GM18498 (cell line): Measurements from ENCODE around the gene SGSM2.

Source experiments
- ATAC-seq: cut with Tn5 transposase; IDR thresholded peaks from one replicate; pipeline ENCODE4 v1.9.1; 2021; ENCODE audit warnings: mild to moderate bottlenecking, moderate library complexity; ENCODE audit not compliant: unreplicated experiment

SGSM2 gene

DNA sequence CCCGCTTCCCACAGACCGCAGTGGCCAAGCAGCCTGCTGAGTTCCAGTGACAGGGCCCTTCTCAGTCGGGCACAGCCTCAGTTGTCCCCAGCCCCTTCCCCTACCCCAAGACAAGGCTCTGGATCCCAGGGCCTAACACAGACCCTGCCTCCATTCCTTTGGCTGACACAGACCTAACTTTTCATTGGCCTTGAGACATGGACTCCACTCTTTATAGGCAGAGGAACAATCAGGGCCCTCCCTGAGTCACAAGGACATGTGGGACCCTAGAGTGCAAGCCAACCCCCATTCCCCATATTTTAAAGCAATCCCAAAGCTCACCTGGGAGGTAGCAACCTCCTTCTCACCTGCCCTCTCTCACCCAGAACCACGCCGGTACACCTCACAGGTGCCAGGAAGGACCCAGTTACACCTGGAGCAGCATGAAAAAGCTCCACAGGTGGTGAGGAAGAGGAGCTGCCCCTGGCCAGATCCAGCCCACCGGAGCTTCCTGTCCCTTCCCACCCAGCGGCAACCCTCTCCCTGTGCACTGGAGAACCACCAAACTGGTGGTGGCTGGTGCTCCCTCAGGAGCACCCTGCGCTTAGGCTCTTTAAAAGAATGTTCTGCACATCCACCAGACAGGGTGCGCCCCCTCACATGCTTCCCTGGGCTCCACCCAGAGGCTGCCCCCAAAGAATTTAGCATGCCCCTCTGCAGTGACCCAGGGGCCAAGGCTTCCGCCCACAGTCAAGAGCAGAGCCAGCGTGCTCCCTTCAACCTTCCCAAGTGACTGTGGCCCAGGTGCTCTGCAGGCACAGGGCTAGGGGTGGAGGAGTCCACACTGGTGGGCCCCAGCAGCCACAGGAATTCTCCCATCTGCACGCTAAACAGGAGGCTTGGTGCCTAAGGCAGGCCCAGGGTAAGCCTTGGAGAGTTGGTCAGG is 60.2 kb downstream of the SGSM2 start:
- ATAC-seq: no peak

DNA sequence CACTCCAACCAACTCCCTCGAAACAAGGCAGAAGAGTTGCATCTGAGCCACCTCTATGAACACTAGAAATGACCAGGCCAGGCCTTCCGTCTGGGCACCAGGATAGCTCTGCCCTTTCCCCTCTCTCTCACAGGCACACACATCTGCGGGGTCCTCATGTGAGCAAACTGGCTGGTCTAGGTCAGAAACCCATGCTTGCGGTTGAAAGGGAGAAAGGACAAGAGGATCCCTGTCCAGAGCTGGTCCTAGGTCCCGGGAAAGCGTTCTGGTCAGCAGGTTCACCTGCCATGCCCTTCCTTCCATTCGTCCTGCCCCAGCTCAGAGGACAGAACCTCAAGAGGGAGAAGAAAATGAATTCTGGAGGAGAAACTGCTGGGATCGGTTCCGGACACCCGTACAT is 60.9 kb downstream of the SGSM2 start:
- no peak for ATAC-seq

DNA sequence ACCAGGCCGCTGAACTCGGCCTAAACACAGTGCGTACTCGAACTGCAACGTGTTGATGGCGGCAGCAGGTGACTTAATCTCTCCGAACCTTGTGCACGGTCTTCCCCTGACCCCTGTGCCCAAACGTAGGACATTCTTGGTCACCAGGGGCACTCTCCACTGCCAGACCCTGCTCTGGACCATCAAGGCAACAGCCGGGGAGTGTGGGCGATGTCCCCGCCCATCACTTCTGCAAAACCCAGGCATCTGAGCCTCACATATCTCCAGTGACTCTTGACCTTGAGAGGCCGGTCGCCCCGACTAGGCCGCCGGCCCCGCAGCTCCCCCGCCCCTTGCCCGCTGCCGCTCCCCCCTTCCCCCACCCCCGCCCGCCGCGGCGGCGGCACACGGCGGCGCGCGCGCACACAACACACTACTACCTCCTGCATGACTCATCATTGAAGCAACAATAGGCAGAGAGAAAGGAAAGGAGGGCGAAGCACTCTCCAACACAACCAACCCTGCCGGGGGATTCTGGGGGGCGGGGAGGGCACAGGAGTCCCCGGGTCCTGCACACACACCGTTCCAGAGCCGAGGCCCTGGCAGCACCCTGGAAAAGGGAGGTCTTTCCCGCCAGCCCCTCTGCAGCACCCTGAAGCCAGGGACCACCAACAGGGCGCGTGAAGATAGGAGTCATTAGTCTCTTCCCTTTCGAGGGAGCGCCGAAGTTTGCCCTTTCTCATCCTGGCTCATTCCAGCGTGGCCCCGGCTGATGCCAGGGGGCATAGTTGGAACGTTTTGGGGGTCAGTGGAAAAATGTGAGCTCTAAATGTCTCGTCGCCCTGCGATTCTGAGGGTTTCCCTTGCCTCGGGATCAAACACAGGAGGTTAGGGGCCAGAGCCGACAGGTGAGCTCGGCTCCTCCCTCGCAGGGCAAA is 61.6 kb downstream of the SGSM2 start:
- ATAC-seq: no peak

DNA sequence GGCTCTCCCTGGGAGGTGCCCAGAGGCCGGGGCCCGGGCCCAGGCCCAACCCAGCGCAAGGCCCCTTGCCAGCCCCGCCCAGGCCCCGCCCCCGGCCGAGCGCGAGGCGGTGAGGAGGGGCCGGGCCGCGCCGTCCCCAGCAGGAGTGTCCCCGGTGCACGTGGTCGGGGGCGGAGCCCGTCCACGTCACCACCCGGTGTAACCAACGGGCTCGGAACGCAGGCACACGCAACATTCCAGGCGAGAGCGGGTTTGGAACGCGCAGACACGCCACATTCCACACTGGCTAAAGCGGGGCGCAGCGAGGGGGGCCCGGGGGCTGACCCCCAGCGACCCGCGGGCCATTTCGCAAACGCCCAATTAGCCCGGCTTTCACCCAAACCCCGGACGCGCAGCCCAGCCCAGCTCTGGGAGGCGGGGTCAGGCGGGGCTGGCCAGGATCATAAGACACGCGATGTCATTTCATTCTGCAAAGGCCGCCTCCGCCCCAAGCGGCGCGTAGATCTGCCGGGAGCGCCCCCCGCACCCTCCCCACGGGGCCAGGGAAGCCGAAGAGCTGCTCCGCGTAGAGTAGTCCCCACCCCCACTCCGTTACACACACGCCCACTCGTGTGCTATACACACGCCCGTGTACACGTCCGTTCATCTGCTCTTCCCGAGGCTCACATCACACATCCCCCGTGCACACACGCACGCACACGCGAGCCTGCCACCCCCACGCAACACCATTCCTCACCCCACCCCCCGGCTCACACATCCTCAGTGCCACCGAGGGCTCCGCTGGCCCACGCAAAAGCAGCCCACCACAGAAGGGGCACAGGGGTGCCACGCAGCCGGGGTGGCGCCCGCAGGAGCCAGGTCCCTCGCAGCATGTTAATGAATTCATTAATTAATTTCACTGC is 62.5 kb downstream of the SGSM2 start:
- ATAC-seq: peak; percentile 53

DNA sequence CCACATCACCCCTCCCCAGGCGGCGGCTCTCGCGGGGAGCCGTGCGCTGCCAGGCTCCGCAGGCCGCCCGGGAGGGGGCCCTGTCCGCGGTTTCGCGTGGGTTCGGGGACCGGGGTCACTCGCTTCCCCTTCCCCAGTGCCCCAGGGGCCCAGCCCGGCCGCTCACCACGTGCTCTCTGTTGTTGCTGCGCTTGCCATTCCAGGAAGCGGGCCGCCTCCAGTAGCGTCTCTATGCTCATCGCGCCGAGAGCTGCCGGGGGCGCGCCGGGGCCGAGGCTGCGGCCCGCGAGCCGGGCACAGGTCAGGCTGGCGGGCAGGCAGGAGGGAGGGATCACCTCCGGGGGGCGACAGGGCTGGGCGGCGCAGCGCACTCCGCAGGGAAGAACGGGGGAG is 63.2 kb downstream of the SGSM2 start:
- no peak for ATAC-seq

DNA sequence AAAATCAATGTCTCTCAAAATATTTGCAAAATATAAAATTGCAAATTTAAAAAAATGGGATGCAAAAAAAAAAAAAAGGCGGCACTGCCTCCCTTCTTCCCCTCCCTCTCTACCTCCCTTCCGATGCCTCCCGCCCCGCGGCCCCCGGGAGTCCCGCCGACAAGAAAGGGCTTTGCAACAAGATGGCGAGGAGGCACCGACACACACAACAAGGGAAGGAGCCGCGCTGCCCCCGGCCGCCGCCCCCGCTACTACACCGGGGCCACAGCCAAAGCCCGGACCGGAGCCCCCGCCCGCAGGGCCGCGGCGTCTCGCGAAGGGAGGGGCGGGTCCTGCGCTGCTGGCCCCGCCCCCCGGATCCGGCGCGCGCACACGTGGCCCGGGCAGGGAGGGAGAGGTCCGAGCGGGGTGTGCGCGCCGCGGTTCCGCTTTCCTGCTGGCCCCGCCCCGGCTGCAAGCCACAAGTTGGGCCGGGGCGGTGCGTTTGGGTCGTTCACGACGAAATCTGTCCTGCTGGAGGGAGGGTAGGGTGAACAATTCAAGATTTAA is 63.6 kb downstream of the SGSM2 start, which contains the start of gene MNT:
Gene MNT (minus strand): TSS at position 184 of the 549 bp plus-strand sequence. CDS start 348 bp downstream, outside the sequence.
- ATAC-seq: peak; percentile 46

DNA sequence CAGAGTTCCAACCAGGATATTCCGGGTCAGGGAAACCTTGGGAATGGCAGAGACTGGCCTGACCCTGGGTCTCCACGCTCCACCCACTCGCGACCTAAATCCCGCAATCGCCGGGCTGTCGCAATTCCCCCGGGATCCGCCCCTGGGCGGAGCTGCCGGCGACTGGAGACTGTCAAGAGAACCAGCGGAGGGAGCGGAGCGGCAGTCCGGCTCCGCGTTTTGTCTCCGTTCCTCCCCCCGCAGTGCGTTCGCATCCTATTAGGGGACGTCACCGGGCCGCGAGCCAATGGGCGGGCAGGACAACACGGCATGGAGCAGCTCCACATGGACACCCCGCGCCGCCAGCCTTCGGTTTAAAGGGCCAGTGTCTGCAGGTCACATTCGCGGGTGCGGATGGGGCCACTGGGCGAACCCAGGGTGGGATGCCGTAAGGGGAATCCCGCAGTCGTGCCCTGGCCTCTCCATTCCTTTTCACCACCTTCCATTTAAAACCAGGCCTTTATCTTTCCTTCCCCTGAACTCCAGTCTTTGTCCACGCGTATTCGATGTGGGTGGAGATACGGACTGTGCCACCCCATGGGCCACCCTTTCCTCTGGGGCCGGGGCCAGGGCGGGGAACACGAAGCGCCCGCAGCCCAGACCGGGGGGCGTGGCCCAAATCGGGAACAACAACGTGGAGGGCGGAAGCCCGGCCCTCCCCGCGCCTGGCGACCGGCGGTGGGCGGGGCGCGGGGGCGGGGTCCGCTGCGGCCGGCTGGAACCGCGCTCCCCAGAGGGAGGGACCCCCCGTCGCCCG is 64.3 kb downstream of the SGSM2 start:
- peak; percentile 57 for ATAC-seq

DNA sequence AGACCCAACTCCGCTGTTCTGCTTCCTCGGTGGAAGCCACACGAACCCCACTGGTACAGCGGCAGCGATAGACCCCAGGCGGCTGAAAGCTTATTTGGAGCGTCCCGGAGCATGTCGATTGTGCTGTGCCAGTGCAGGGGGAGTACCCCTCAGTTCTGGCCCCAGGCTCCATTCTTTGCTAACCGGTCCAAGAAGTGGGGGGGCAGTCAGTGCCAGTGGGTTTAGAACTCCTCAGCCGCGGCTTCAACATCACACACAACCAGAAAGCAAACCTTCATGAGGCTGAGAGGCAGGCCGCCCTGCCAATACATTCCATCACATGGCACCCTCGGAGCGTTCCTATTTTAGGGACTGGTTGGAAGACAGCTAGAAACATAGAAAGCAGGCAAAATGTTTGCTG is 65.2 kb downstream of the SGSM2 start:
- no peak for ATAC-seq

DNA sequence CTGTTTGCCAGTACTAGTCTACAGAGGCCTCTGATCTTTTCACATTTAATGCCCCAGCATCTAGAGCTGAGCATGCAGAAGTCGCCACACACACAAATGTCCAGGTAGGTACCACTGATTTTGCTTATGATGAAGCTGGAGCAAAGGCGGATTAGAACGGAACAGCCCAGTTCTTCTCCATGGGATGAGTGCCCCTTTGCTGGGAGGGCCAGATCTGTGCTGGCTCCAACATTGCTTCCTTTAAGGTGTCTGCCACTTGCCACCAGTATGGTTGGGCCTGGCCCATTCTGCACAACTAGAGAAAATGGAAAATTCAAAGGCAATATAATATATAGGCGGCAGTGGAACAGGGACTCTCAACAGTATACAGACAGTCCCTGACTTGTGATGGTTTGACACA is 65.7 kb downstream of the SGSM2 start:
- ATAC-seq: no peak

DNA sequence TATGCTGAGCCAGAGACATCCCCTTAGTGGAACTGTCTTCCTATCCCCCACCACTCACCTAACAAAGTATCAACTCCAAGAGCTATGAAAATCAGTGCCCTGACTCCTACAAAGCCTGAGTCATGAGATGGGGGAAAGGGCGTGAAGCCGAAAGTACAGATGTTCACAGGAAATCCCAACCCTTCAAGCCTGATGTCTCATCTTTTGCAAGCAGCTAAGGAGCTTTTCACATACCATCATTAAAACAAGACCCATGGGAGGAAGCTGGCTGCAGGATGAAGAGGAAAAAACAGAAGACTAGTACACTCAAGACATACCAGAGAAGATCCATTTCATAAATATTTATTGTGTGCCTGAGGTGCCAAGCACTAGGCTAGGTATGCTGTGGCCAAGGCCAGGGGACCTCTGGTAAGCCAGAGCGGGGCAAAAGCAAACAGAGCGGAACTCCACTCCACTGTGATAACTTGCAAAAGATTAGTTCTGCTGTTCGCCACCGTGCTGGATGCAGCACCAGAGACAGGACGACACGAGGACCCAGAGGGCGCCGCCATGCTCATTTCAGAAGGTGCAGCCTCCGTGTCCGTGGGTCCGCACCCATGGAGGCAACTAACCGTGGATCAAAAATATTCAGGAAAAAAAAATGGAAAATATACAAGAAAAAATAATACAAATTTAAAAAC is 68.1 kb downstream of the SGSM2 start:
- ATAC-seq: no peak

DNA sequence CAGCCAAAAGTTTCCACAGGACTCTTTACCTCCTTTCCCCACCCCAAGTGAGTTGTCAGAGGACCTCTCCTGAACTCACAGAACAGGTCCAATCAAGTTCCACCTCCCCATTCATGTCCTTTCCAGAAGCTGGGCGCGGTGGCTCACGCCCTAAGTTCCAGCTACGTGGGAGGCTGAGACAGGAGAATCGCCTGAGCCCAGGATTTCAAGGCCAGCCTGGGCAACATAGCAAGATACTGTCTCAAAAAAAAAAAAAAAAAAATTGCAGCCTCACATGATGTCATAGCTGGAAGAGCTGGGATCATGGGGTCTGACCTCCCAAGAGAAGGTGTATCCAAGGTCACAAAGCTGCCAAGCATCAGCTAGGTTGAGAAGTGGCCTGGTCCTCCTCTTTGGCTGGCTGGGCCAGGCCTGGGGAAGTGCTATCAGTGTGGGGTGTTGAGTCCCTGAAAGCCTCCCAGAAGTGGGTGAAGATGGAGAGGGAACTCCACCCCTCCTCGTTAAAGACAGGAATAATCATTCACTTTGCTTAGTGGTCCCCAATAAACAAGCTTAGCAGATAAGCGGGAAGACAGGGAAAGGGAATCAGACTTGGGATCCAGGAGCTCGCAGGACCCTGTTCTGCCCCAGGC is 69.1 kb downstream of the SGSM2 start:
- no peak for ATAC-seq

DNA sequence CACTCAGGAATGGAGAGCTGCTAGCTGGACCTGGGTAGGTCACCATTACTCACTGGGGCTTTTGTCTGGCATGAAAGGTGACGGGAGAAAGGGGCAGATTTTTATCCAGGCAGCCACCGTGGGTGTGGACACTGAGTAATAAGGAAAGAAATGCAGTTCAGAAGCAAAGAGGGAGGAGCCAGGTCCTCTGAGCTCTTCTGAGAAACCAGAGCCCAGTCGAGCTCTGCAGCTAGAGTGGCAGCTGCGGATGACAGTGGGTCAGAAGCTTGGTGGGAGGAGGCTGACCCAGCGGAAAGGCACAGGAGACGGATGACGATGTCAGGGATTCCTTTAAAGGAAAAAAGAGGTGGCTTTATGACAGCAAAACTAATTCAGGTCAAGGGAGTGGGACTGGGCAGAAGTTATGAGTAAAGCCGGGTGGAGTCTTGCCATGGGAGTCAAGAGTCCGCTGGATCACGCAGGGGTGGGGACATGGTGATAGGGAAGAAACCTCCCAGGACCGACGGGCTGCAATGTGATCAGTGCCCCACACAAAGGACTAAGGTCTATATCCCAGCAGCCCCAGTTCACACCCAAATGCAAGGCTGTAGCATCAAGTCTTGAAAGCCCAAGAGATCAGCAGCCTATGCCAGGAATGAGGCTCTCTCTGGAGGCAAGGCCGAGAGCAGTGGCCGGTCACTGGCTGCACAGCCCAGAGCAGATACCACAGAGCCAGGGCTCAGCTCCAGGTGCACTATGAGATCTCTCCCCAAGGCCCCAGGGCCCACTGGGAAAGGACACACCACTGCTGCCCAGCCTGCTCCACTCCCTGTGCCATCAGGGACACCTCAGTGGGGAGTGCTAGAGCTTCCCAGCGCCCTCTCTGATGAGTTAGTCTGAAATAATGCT is 69.8 kb downstream of the SGSM2 start:
- ATAC-seq: no peak

DNA sequence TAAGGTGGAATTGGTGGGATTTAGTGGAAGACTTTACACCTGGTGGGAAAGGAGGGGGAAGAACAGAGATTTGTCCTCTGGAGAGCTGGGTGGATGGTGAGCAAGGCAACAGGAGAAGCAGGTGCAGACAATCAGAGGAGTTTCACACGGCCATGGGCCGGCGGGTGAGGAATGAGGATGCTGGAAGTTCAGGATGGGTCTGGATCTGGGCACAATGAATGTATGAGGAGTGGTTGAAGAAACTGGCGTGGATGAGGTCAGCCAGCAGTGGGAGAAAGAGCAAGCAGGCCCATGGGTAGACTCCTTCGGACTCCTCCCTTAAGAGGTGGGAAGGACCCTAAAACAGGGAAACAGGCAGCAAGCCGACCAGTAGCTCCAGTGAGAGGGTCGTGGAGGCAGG is 73.7 kb downstream of the SGSM2 start:
- ATAC-seq: no peak

DNA sequence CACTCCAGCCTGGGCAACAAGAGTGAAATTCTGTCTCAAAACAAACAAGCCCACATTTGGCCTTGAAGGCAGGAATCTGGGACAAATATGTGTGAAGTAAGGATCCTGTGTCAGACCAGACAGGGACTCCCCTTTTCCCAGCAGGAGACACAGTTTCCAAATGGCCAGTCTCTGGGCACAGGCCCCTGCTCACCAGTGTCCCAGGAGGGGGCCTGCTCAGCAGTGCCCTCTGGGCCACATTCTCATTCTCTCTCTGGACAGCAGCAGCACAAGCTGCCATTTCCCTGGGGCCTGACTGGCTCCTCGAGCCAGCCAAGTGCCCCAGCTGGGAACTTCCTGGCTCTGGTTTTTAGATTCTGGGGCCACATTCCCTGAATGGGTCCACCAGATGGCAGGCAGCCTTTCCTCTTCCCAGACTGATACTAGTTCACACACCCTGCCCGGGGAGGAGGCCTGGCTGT is 75.3 kb downstream of the SGSM2 start:
- ATAC-seq: no peak

DNA sequence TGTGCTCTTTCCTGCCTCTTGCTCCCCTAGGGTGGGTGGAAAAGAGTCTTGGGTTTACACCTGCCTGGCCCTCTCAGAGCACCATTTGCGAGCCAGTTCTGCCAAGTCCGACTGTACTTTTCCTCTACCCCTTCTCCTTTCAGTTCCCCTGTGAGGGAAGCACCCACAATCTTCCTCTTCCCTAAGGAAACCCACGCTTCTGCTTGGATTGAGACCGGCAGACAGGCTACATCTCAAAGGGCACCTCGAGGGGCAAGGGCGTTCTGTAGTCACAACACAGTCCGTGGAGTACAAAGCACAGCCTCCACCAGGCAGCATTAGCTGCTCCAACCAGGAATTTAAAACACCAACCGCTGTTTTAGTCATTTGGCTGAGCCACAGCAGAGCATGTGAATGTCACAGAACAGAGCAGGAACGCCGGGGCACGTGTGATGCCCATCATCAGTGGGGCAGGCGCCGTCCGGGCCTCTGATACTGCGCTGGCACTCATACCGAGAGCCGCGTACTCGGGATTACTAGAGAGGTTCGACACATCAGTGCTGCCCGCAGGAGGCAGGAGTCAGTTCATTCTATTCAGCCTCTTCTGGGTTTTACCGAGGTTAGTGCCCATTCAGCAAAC is 77.3 kb downstream of the SGSM2 start:
- no peak for ATAC-seq

DNA sequence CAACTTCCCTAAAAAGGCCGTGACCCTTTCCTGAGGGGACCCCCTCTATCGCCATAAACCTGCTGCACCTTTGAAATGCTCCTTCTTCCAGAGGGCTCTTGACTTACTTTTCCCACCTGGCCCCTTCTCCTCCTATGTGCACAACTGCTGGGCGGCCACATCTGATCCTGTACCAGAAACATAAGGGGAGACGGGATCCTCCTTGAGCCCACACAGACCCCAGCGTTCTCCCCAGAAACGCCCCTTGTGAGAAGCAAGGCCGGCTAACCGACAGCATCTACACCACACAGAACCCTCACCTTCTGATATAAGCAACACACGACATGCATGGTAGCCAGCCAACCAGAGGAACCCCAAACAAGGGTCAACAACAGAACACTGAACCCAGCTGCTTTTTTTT is 77.8 kb downstream of the SGSM2 start:
- ATAC-seq: no peak
